Heart left ventricle (tissue), 16 donors: ENCODE results near the gene CSF1R. TPM values are rescaled to one million over a fixed set of nuclear protein-coding genes. Genes with fewer than 3 reads are reported as not detected.

Experiments
- ATAC-seq, 4 donors: fragments of 200-7000 bp; cut with Tn5 transposase; one replicate each; pipeline ENCODE4 v1.9.1; 2020 to 2022; ENCODE audit warnings: moderate library complexity in 4 of 4, mild to moderate bottlenecking in 3 of 4, moderate number of reproducible peaks in 1 of 4
- DNase-seq, 5 donors: peaks; one replicate each; pipeline ENCODE4 v3.0.0-alpha.2; 2020
- H3K27ac ChIP-seq, 12 donors: fragments of 200-600 bp; sonication (generic) in 4 of 12; one replicate each; pipeline versions ENCODE4 v1.5.0 to v1.8.0; 2016 to 2022; ENCODE audit warnings: mild to moderate bottlenecking in 2 of 12
- H3K27me3 ChIP-seq, 9 donors: fragments of 200-600 bp; sonication (generic) in 2 of 9; one replicate each; pipeline versions ENCODE4 v1.5.1 to v1.8.0; 2016 to 2022; ENCODE audit warnings: mild to moderate bottlenecking in 3 of 9
- H3K36me3 ChIP-seq, 9 donors: fragments of 200-600 bp; sonication (generic) in 2 of 9; one replicate each; pipeline versions ENCODE4 v1.5.0 to v1.8.0; 2018 to 2022; ENCODE audit warnings: mild to moderate bottlenecking in 2 of 9
- H3K4me1 ChIP-seq, 12 donors: fragments of 200-600 bp; sonication (generic) in 4 of 12; one replicate each; pipeline versions ENCODE4 v1.5.0 to v1.8.0; 2016 to 2022; ENCODE audit warnings: mild to moderate bottlenecking in 3 of 12
- H3K4me3 ChIP-seq, 12 donors: fragments of 200-600 bp; sonication (generic) in 4 of 12; one replicate each; pipeline versions ENCODE4 v1.5.0 to v1.8.0; 2017 to 2022; ENCODE audit warnings: mild to moderate bottlenecking in 9 of 12, moderate library complexity in 4 of 12
- H3K9me3 ChIP-seq, 12 donors: fragments of 200-600 bp; sonication (generic) in 4 of 12; one replicate each; pipeline versions ENCODE4 v1.5.0 to v1.8.0; 2016 to 2022; ENCODE audit warnings: mild to moderate bottlenecking in 1 of 12
- CTCF ChIP-seq, 12 donors: fragments of 200-600 bp; sonication (generic) in 4 of 12; IDR thresholded peaks; one replicate each; pipeline versions ENCODE4 v1.5.0 to v1.8.0; 2018 to 2022; ENCODE audit warnings: antibody characterized with exemption in 12 of 12, mild to moderate bottlenecking in 5 of 12
- POLR2A ChIP-seq, 2 donors: fragments of 450-650 bp; IDR thresholded peaks; one replicate each; pipeline ENCODE4 v1.6.1; 2017; ENCODE audit warnings: antibody characterized with exemption in 2 of 2, mild to moderate bottlenecking in 2 of 2, moderate library complexity in 2 of 2
- WGBS, 4 donors: extraction: QIAGEN DNeasy Blood & Tissue Kit in 2 of 4; methylation state at CpG; one replicate each; pipeline versions ENCODE4 v1.1.5 to v1.1.7; 2013 to 2018; 5-methylcytosine and 5-hydroxymethylcytosine counted together
- intact Hi-C, 10 donors: fragments of 100-400 bp; cut with DNase I; formaldehyde crosslinking; loops; one replicate each; pipeline versions ENCODE4 v1.11.1 to v1.14.2; 2022
- polyA plus RNA-seq, 2 donors: library from polyadenylated mRNA; stranded (reverse); fragments of 200-250 nt; gene quantifications; one replicate each; pipeline ENCODE4 v1.2.3, GENCODE V29; 2013
- total RNA-seq, 9 donors: library from RNA; depleted of rRNA in 2 of 9; stranded (reverse); fragments of >200 nt in 2 of 9; fragmentation: NEBNext Ultra II Directional in 3 of 9; extraction: Animal tissue kit (Norgen Biotek cat#: 25700) in 3 of 9; gene quantifications; one replicate each; pipeline versions ENCODE4 v1.1.0 to v1.2.4, GENCODE V29; 2016 to 2023
- donor health status: ischemic (EF 13 %, LVEDD 7.1; RV severe dilation, severe dysfunction).
- donor health status: healthy with polysubstance abuse.
- donor health status: DM: no; HTN: yes; CAD: no.
- donor health status: DM: no; HTN: no; CAD: no.
- donor health status: ischemic (EF 25% LVEDD 6.9; RV normal size, moderate dysfunction).
- donor health status: ischemic (EF 25% LVEDD 5.7; RV mildly dilated, moderate dysfunction).
- donor health status: healthy.
- donor health status: DM: yes; HTN: yes; CAD: no.
- donor health status: ischemic (EF 35%, LVEDD 5.7; RV mildly dilated, moderate dysfunction).
- donor health status: nonischemic (EF 11% LVEDD 7.7; RV severe dilation, severe dysfunction).
- donor health status: DM: yes; HTN: yes; CAD: no.
- donor health status: PGD.
- donor health status: ischemic (EF 29% LVEDD 5.4; RV normal size, mild dysfunction).
- donor health status: nonischemic (EF 23%, LVEDD 6.1; RV moderate dilation, normal function).

The CSF1R gene
- total and polyA plus RNA-seq, 11 donors: 5.0 to 143 (median 10.7) TPM

- no peak for ATAC-seq
- no peak for DNase-seq
- H3K27me3 ChIP-seq: no peaks in the 10 kb centered on the region
- 82 to 98% (median 89%) methylated on average over 5 of the region's 5 CpGs for WGBS, 4 donors
- H3K4me3 ChIP-seq: no peak overlapping the region
- peaks cover 0 to 42% (median 0%) of the 10 kb centered on the region in 12 donors for H3K4me1 ChIP-seq
- no peaks in the 10 kb centered on the region for H3K36me3 ChIP-seq
- peak overlapping the region in 1 of 12 donors; percentile 75 for H3K27ac ChIP-seq
- intact Hi-C loops: no loop called here
- no peaks in the 10 kb centered on the region for H3K9me3 ChIP-seq
- no peak for TF ChIP-seq CTCF (IDR thresholded peaks at IDR 0.05)
- no peak for TF ChIP-seq POLR2A (IDR thresholded peaks at IDR 0.05)
Observed at GRCh38 chr5:150103678-150104549, 17.6 kb upstream of the CSF1R start.

GRCh38 chr5:150101023-150101422 is 14.7 kb upstream of the CSF1R start:
- no peaks in the 10 kb centered on the region for H3K36me3 ChIP-seq
- intact Hi-C loops: no loop called here
- WGBS, 4 donors: 85 to 89% (median 86%) methylated on average over 6 of the region's 6 CpGs

GRCh38 chr5:150097152-150097551 is 10.8 kb upstream of the CSF1R start:
- Histone ChIP-seq H3K9me3 (no peaks in the 10 kb centered on the region), H3K4me3 (no peak overlapping the region), H3K27me3 (no peaks in the 10 kb centered on the region), H3K36me3 (no peaks in the 10 kb centered on the region), H3K4me1 (peaks cover 0 to 3% (median 0%) of the 10 kb centered on the region in 12 donors), H3K27ac (no peak overlapping the region)
- ATAC-seq (no peak), DNase-seq (no peak)
- no peak for TF ChIP-seq POLR2A (IDR thresholded peaks at IDR 0.05)
- TF ChIP-seq CTCF (IDR thresholded peaks at IDR 0.05): no peak
- intact Hi-C loops: no loop called here

More at GRCh38 chr5:150101023-150101422, 14.7 kb upstream of the CSF1R start:
- Histone ChIP-seq H3K4me1 (peaks cover 0 to 19% (median 0%) of the 10 kb centered on the region in 12 donors), H3K9me3 (no peaks in the 10 kb centered on the region), H3K27ac (no peak overlapping the region), H3K4me3 (no peak overlapping the region), H3K27me3 (no peaks in the 10 kb centered on the region)
- ATAC-seq (no peak), DNase-seq (no peak)
- TF ChIP-seq CTCF (IDR thresholded peaks at IDR 0.05): no peak
- TF ChIP-seq POLR2A (IDR thresholded peaks at IDR 0.05): no peak

- Histone ChIP-seq H3K36me3 (no peaks in the 10 kb centered on the region), H3K27ac (no peak overlapping the region), H3K4me1 (peaks cover 0 to 10% (median 0%) of the 10 kb centered on the region in 12 donors), H3K9me3 (no peaks in the 10 kb centered on the region), H3K27me3 (peaks cover 0 to 1% (median 0%) of the 10 kb centered on the region in 9 donors), H3K4me3 (no peak overlapping the region)
- TF ChIP-seq CTCF (IDR thresholded peaks at IDR 0.05) (no peak), POLR2A (IDR thresholded peaks at IDR 0.05) (no peak)
- intact Hi-C loops: no loop called here
- no peak for DNase-seq
- no peak for ATAC-seq
- 82 to 92% (median 89%) methylated on average over 3 of the region's 3 CpGs for WGBS, 4 donors
Observed at GRCh38 chr5:150092159-150092787, 5.9 kb upstream of the CSF1R start.
